GM04504 (cell line): Measurements from ENCODE around the gene MAD1L1.

Experiments
- DNase-seq: peaks from one replicate; pipeline ENCODE4 v3.0.0-alpha.2; 2012; ENCODE audit warnings: low read depth

The MAD1L1 gene

GRCh38 chr7:2104107-2104710, 128.5 kb downstream of the MAD1L1 start:
- DNase-seq: peak; percentile 84

GRCh38 chr7:2103071-2103898, 129.5 kb downstream of the MAD1L1 start:
- no peak for DNase-seq

- DNase-seq: no peak
These were observed 130.4 kb downstream of the MAD1L1 start for GRCh38 chr7:2102375-2102723.

- no peak for DNase-seq
These were observed 130.9 kb downstream of the MAD1L1 start for GRCh38 chr7:2101630-2102374.

GRCh38 chr7:2100278-2101208, 132.2 kb downstream of the MAD1L1 start:
- DNase-seq: no peak

- peak; percentile 19 for DNase-seq
These were observed 133.4 kb downstream of the MAD1L1 start for GRCh38 chr7:2099048-2099957.

GRCh38 chr7:2098496-2098895, 134.2 kb downstream of the MAD1L1 start:
- DNase-seq: no peak

GRCh38 chr7:2098056-2098455, 134.7 kb downstream of the MAD1L1 start:
- no peak for DNase-seq

- DNase-seq: no peak
These were observed 135.3 kb downstream of the MAD1L1 start for GRCh38 chr7:2097492-2097891.

- no peak for DNase-seq
These were observed 135.9 kb downstream of the MAD1L1 start for GRCh38 chr7:2096692-2097387.

- DNase-seq: no peak
These were observed 137.3 kb downstream of the MAD1L1 start for GRCh38 chr7:2095436-2095835.

GRCh38 chr7:2094454-2095045, 138.2 kb downstream of the MAD1L1 start:
- DNase-seq: no peak

GRCh38 chr7:2093843-2094220, 138.9 kb downstream of the MAD1L1 start:
- no peak for DNase-seq

GRCh38 chr7:2093215-2093842, 139.4 kb downstream of the MAD1L1 start:
- no peak for DNase-seq

GRCh38 chr7:2092279-2092678, 140.5 kb downstream of the MAD1L1 start:
- no peak for DNase-seq

- no peak for DNase-seq
These were observed 141.9 kb downstream of the MAD1L1 start for GRCh38 chr7:2090526-2091520.

GRCh38 chr7:2088801-2089200, 143.9 kb downstream of the MAD1L1 start:
- no peak for DNase-seq

- DNase-seq: no peak
These were observed 145.0 kb downstream of the MAD1L1 start for GRCh38 chr7:2087744-2088143.
